Activated naive CD8-positive, alpha-beta T cell treated with anti-CD3 and anti-CD28 coated beads, Interleukin-2, amount 10 ng/mL, durations not matched to agents 7 days and 5 days (primary cell): ENCODE results near the gene RAG2. TPM values are rescaled to one million over a fixed set of nuclear protein-coding genes. Genes with fewer than 3 reads are reported as not detected.

Source experiments
- ATAC-seq: fragments of 150-1000 bp; cut with Tn5 transposase; one replicate; pipeline ENCODE4 v1.10.0; 2021; ENCODE audit warnings: low read depth, moderate library complexity
- POLR2A ChIA-PET: fragments of 350-600 bp; sonication (Branson Sonifier 250); formaldehyde crosslinking; loops from one replicate; lab custom pipeline; 2021; ENCODE audit warnings: antibody characterized with exemption; lab: Charles Lee
- DNase-seq: peaks from one replicate; pipeline ENCODE4 v3.0.0; 2021
- H3K27ac Mint-ChIP-seq: one replicate; pipeline ENCODE4 v1.8.0; 2022; ENCODE audit warnings: mild to moderate bottlenecking, mixed read lengths
- H3K27me3 Mint-ChIP-seq: one replicate; pipeline ENCODE4 v1.8.0; 2022; ENCODE audit warnings: mild to moderate bottlenecking, moderate library complexity, mixed read lengths
- H3K36me3 Mint-ChIP-seq: one replicate; pipeline ENCODE4 v1.8.0; 2021; ENCODE audit warnings: mild to moderate bottlenecking, mixed read lengths
- H3K4me1 Mint-ChIP-seq: one replicate; pipeline ENCODE4 v1.8.0; 2021; ENCODE audit warnings: mixed read lengths
- H3K4me3 Mint-ChIP-seq: one replicate; pipeline ENCODE4 v1.8.0; 2022; ENCODE audit warnings: mild to moderate bottlenecking, moderate library complexity, mixed read lengths
- H3K9me3 Mint-ChIP-seq: one replicate; pipeline ENCODE4 v1.8.0; 2021; ENCODE audit warnings: mixed read lengths
- total RNA-seq, 2 experiments: library from RNA; stranded (reverse); gene quantifications; one replicate each; pipeline ENCODE4 v1.2.3, GENCODE V29; 2021

Gene RAG2
- total RNA-seq, 2 experiments from 2014 or later = not detected

GRCh38 chr11:36617543-36618362 is 19.7 kb upstream of the RAG2 start:
- DNase-seq = no peak
- no peaks in the 10 kb centered on the region for H3K36me3 Mint-ChIP-seq
- no peaks in the 10 kb centered on the region for H3K4me1 Mint-ChIP-seq
- POLR2A ChIA-PET = no interaction called here
- H3K4me3 Mint-ChIP-seq = no peak overlapping the region
- H3K27ac Mint-ChIP-seq = no peak overlapping the region
- H3K9me3 Mint-ChIP-seq = no peaks in the 10 kb centered on the region
- ATAC-seq = no peak
- H3K27me3 Mint-ChIP-seq = peaks cover 13% of the 10 kb centered on the region

- Mint-ChIP-seq H3K9me3 (no peaks in the 10 kb centered on the region), H3K4me1 (no peaks in the 10 kb centered on the region), H3K27ac (no peak overlapping the region), H3K4me3 (no peak overlapping the region), H3K27me3 (peaks cover 3% of the 10 kb centered on the region), H3K36me3 (no peaks in the 10 kb centered on the region)
- DNase-seq (no peak), ATAC-seq (no peak)
- POLR2A ChIA-PET = no interaction called here
These were observed 17.8 kb upstream of the RAG2 start for GRCh38 chr11:36615826-36616225.

DNA sequence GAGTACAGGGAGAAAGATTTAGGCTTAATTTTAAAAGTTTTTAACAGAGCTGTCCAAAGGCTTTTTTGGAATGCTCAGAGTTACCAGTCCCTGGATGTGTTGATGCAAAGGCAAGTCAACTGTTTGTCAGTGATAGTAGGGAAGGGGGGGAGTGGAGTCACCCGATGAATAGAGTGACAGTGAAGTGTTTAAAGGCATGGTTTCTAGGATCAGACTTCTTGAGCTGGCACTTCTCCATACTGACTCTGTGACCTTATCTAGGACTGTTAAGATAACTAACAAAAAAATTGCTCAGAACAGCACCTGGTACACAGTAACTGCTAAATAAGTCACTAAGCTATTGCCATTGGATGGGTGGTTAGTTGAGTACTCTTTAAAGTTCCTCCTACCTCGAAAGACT is 11.3 kb upstream of the RAG2 start:
- POLR2A ChIA-PET = no interaction called here
- no peak for ATAC-seq
- no peak overlapping the region for H3K4me3 Mint-ChIP-seq

GRCh38 chr11:36608491-36609199 is 10.6 kb upstream of the RAG2 start:
- no peaks in the 10 kb centered on the region for H3K9me3 Mint-ChIP-seq
- H3K27me3 Mint-ChIP-seq = peaks cover 10% of the 10 kb centered on the region
- H3K4me3 Mint-ChIP-seq = no peak overlapping the region
- DNase-seq (no peak), ATAC-seq (no peak)
- H3K27ac Mint-ChIP-seq = no peak overlapping the region
- H3K4me1 Mint-ChIP-seq = no peaks in the 10 kb centered on the region
- POLR2A ChIA-PET = no interaction called here
- H3K36me3 Mint-ChIP-seq = no peaks in the 10 kb centered on the region

More for the DNA sequence above, 11.3 kb upstream of the RAG2 start:
- DNase-seq = no peak
- H3K4me1 Mint-ChIP-seq = no peaks in the 10 kb centered on the region
- peaks cover 8% of the 10 kb centered on the region for H3K27me3 Mint-ChIP-seq
- H3K36me3 Mint-ChIP-seq = no peaks in the 10 kb centered on the region
- H3K9me3 Mint-ChIP-seq = no peaks in the 10 kb centered on the region
- no peak overlapping the region for H3K27ac Mint-ChIP-seq

GRCh38 chr11:36605221-36606216 is 7.5 kb upstream of the RAG2 start:
- no peak overlapping the region for H3K4me3 Mint-ChIP-seq
- no peaks in the 10 kb centered on the region for H3K36me3 Mint-ChIP-seq
- no peak overlapping the region for H3K27ac Mint-ChIP-seq
- ATAC-seq (no peak), DNase-seq (no peak)
- H3K9me3 Mint-ChIP-seq = no peaks in the 10 kb centered on the region
- POLR2A ChIA-PET = no interaction called here
- peaks cover 18% of the 10 kb centered on the region for H3K27me3 Mint-ChIP-seq
- H3K4me1 Mint-ChIP-seq = no peaks in the 10 kb centered on the region

- POLR2A ChIA-PET = no interaction called here
- Mint-ChIP-seq H3K27ac (no peak overlapping the region), H3K4me1 (no peaks in the 10 kb centered on the region), H3K36me3 (no peaks in the 10 kb centered on the region), H3K4me3 (no peak overlapping the region), H3K9me3 (no peaks in the 10 kb centered on the region), H3K27me3 (peaks cover 21% of the 10 kb centered on the region)
- ATAC-seq = no peak
- DNase-seq = no peak
These were observed 4.1 kb upstream of the RAG2 start for GRCh38 chr11:36602135-36602534.

GRCh38 chr11:36601155-36601554 is 3.1 kb upstream of the RAG2 start:
- Mint-ChIP-seq H3K27me3 (peaks cover 21% of the 10 kb centered on the region), H3K27ac (no peak overlapping the region), H3K4me3 (no peak overlapping the region), H3K9me3 (no peaks in the 10 kb centered on the region), H3K36me3 (no peaks in the 10 kb centered on the region), H3K4me1 (no peaks in the 10 kb centered on the region)
- ATAC-seq (no peak), DNase-seq (no peak)
- POLR2A ChIA-PET = no interaction called here

DNA sequence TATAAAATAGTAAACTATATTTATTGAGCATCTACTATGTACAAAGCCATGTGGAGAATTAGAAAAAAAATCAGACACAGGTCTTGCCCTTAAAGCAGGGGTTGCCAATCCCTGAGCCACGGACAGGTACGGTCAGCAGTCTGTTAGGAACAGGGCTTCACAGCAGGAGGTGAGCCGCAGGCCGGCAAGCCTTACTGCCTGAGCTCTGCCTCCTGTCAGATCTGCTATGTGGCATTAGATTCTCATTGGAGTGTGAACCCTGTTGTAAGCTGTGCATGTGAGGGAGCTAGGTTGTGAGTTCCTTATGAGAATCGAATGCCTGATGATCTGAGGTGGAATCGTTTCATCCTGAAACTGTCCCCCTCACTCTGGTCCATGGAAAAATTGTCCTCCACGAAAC is 2.1 kb upstream of the RAG2 start:
- Mint-ChIP-seq H3K27me3 (peaks cover 17% of the 10 kb centered on the region), H3K9me3 (no peaks in the 10 kb centered on the region), H3K4me1 (no peaks in the 10 kb centered on the region), H3K36me3 (no peaks in the 10 kb centered on the region), H3K4me3 (no peak overlapping the region), H3K27ac (no peak overlapping the region)
- DNase-seq = no peak
- no peak for ATAC-seq
- POLR2A ChIA-PET = no interaction called here

DNA sequence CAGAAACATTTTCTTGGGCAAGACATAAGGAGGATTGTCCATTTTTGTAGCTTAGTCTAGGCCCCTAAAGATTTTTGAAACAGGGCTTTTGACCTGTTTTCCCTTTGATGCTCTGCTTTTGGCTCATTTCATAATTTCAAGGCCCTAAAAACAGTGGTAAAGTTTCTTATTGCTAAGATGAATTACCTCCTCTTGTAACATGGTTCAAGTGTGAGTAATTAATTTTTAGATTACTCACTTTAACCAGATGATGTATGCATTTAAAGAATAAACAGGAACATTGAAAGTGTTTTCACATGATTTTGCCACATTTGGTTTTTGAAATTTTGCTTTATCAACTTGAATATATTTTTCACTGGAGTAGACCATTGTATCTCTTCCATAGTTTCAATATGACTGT is 1.2 kb downstream of the RAG2 start:
- Mint-ChIP-seq H3K9me3 (no peaks in the 10 kb centered on the region), H3K27me3 (peaks cover 34% of the 10 kb centered on the region), H3K4me1 (peaks cover 6% of the 10 kb centered on the region), H3K36me3 (no peaks in the 10 kb centered on the region), H3K4me3 (no peak overlapping the region), H3K27ac (no peak overlapping the region)
- POLR2A ChIA-PET = no interaction called here
- no peak for ATAC-seq
- DNase-seq = no peak

- POLR2A ChIA-PET = interaction anchor here (0.6 kb wide), 1 partner anchor 781 kb away, joined by 3 read pairs; no protein-coding TSS in a partner anchor
- DNase-seq (peak; percentile 39), ATAC-seq (peak; percentile 58)
- peak within 1 kb of the TSS; percentile 84 for H3K4me3 Mint-ChIP-seq
- no peaks in the 10 kb centered on the region for H3K36me3 Mint-ChIP-seq
- no peaks in the 10 kb centered on the region for H3K9me3 Mint-ChIP-seq
- peaks cover 6% of the 10 kb centered on the region for H3K4me1 Mint-ChIP-seq
- H3K27ac Mint-ChIP-seq = no peak within 1 kb of the TSS
- H3K27me3 Mint-ChIP-seq = peaks cover 42% of the 10 kb centered on the region
These were observed 3.6 kb downstream of the RAG2 start, which contains the start of gene IFTAP for GRCh38 chr11:36594316-36594989. Gene IFTAP, plus strand, starts transcription at chr11:36594502. Its CDS starts 15,602 bp downstream, at chr11:36610104.

GRCh38 chr11:36591433-36591832 is 6.6 kb downstream of the RAG2 start:
- peaks cover 44% of the 10 kb centered on the region for H3K27me3 Mint-ChIP-seq
- H3K4me3 Mint-ChIP-seq = no peak overlapping the region
- H3K4me1 Mint-ChIP-seq = peaks cover 6% of the 10 kb centered on the region
- ATAC-seq = no peak
- H3K36me3 Mint-ChIP-seq = no peaks in the 10 kb centered on the region
- no peak for DNase-seq
- H3K9me3 Mint-ChIP-seq = no peaks in the 10 kb centered on the region
- POLR2A ChIA-PET = no interaction called here
- H3K27ac Mint-ChIP-seq = no peak overlapping the region

DNA sequence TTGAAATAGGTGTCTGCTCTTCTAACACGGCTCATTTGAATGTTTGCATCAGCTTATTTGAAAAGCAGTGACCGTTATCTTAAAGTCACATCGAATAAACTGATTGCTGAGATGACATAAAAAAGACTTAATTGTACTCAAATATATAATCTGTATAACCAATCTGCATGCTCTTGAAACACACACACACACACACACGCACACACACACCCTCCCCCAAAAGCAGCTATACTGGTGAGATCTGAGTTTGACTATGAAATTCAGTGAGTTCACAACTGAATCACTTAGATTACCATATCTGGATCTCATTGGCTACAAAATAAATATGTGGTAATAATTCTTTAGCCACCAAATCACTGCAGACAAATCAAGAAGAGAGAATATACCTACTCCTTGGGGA is 7.5 kb downstream of the RAG2 start:
- H3K4me3 Mint-ChIP-seq = no peak overlapping the region
- ATAC-seq = no peak
- DNase-seq = no peak
- POLR2A ChIA-PET = no interaction called here
- peaks cover 48% of the 10 kb centered on the region for H3K27me3 Mint-ChIP-seq
- no peaks in the 10 kb centered on the region for H3K36me3 Mint-ChIP-seq
- no peaks in the 10 kb centered on the region for H3K9me3 Mint-ChIP-seq
- H3K27ac Mint-ChIP-seq = no peak overlapping the region
- H3K4me1 Mint-ChIP-seq = peaks cover 6% of the 10 kb centered on the region
